Endothelial cell (in vitro differentiated cells): ENCODE data around the gene MYO16. TPM values are rescaled to one million over a fixed set of nuclear protein-coding genes. Genes with fewer than 3 reads are reported as not detected.

ENCODE experiments used
- DNase-seq: peaks from one replicate; pipeline ENCODE4 v3.0.0; 2021; ENCODE audit warnings: low spot score
- H3K27ac Mint-ChIP-seq: one replicate; pipeline ENCODE4 v1.8.0; 2021; ENCODE audit warnings: mixed read lengths, inconsistent platforms; ENCODE audit not compliant: unreplicated experiment
- H3K27me3 Mint-ChIP-seq: one replicate; pipeline ENCODE4 v1.8.0; 2021; ENCODE audit warnings: mild to moderate bottlenecking, moderate library complexity, mixed read lengths, inconsistent platforms; ENCODE audit not compliant: unreplicated experiment
- H3K36me3 Mint-ChIP-seq: one replicate; pipeline ENCODE4 v1.8.0; 2021; ENCODE audit warnings: mild to moderate bottlenecking, low read depth, mixed read lengths, inconsistent platforms; ENCODE audit not compliant: unreplicated experiment
- H3K4me1 Mint-ChIP-seq: one replicate; pipeline ENCODE4 v1.8.0; 2021; ENCODE audit warnings: mild to moderate bottlenecking, mixed read lengths, inconsistent platforms; ENCODE audit not compliant: unreplicated experiment
- H3K4me3 Mint-ChIP-seq: one replicate; pipeline ENCODE4 v1.8.0; 2021; ENCODE audit warnings: mild to moderate bottlenecking, mixed read lengths, inconsistent platforms; ENCODE audit not compliant: unreplicated experiment
- H3K9me3 Mint-ChIP-seq: one replicate; pipeline ENCODE4 v1.8.0; 2021; ENCODE audit warnings: mixed read lengths, inconsistent platforms; ENCODE audit not compliant: unreplicated experiment
- CTCF ChIP-seq: fragments of 200-600 bp; sonication (generic); IDR thresholded peaks from one replicate; pipeline ENCODE4 v1.5.0; 2021; ENCODE audit warnings: antibody characterized with exemption; ENCODE audit not compliant: unreplicated experiment
- total RNA-seq: library from RNA; stranded (reverse); fragmentation: NEBNext Ultra II Directional; extraction: Animal tissue kit (Norgen Biotek cat#: 25700); gene quantifications from one replicate; pipeline ENCODE4 v1.2.1, GENCODE V29; 2021; ENCODE audit not compliant: unreplicated experiment

MYO16 gene
- total RNA-seq, 1 donor from 2014 or later, result 1.4 TPM

- Mint-ChIP-seq H3K4me1 (no peaks in the 10 kb centered on the region), H3K27me3 (no peaks in the 10 kb centered on the region), H3K36me3 (no peaks in the 10 kb centered on the region), H3K27ac (no peak overlapping the region), H3K9me3 (no peaks in the 10 kb centered on the region), H3K4me3 (no peak overlapping the region)
- no peak for DNase-seq
- TF ChIP-seq CTCF, result no peak
Measured at GRCh38 chr13:108708921-108709320, 79.5 kb downstream of the MYO16 start.

- H3K27me3 Mint-ChIP-seq, result peaks cover 1% of the 10 kb centered on the region
- TF ChIP-seq CTCF, result no peak
- H3K27ac Mint-ChIP-seq, result no peak overlapping the region
- no peak overlapping the region for H3K4me3 Mint-ChIP-seq
- H3K36me3 Mint-ChIP-seq, result no peaks in the 10 kb centered on the region
- no peaks in the 10 kb centered on the region for H3K4me1 Mint-ChIP-seq
- H3K9me3 Mint-ChIP-seq, result no peaks in the 10 kb centered on the region
- no peak for DNase-seq
Measured at GRCh38 chr13:108711386-108711785, 82.0 kb downstream of the MYO16 start.

GRCh38 chr13:108725471-108725870 lies 96.1 kb downstream of the MYO16 start:
- no peaks in the 10 kb centered on the region for H3K27me3 Mint-ChIP-seq
- no peak for TF ChIP-seq CTCF
- no peak overlapping the region for H3K4me3 Mint-ChIP-seq
- no peaks in the 10 kb centered on the region for H3K36me3 Mint-ChIP-seq
- no peaks in the 10 kb centered on the region for H3K9me3 Mint-ChIP-seq
- DNase-seq, result no peak
- no peak overlapping the region for H3K27ac Mint-ChIP-seq
- H3K4me1 Mint-ChIP-seq, result peaks cover 5% of the 10 kb centered on the region

GRCh38 chr13:108728370-108728769 lies 99.0 kb downstream of the MYO16 start:
- Mint-ChIP-seq H3K27ac (no peak overlapping the region), H3K36me3 (no peaks in the 10 kb centered on the region), H3K4me3 (no peak overlapping the region), H3K4me1 (peaks cover 5% of the 10 kb centered on the region), H3K27me3 (no peaks in the 10 kb centered on the region), H3K9me3 (no peaks in the 10 kb centered on the region)
- no peak for TF ChIP-seq CTCF
- DNase-seq, result peak; percentile 9

GRCh38 chr13:108733022-108733560 lies 103.7 kb downstream of the MYO16 start:
- Mint-ChIP-seq H3K9me3 (no peaks in the 10 kb centered on the region), H3K4me1 (no peaks in the 10 kb centered on the region), H3K36me3 (no peaks in the 10 kb centered on the region), H3K27me3 (no peaks in the 10 kb centered on the region), H3K4me3 (no peak overlapping the region), H3K27ac (no peak overlapping the region)
- DNase-seq, result no peak
- no peak for TF ChIP-seq CTCF
